Hepatocyte (in vitro differentiated cells): ENCODE results near the gene PRSS16.

Experiments
- EZH2 ChIP-seq: fragments of 200-600 bp; sonication (generic); IDR thresholded peaks from 2 replicates; pipeline ENCODE4 v1.6.1; 2016; ENCODE audit warnings: antibody characterized with exemption, mild to moderate bottlenecking, borderline replicate concordance
- TF ChIP-seq, protein P1 (sequence below): fragments of 200-600 bp; sonication (generic); IDR thresholded peaks from 2 replicates; pipeline ENCODE4 v1.5.1; 2016; ENCODE audit warnings: antibody characterized with exemption, mild to moderate bottlenecking; ENCODE audit not compliant: poor library complexity

DNA sequence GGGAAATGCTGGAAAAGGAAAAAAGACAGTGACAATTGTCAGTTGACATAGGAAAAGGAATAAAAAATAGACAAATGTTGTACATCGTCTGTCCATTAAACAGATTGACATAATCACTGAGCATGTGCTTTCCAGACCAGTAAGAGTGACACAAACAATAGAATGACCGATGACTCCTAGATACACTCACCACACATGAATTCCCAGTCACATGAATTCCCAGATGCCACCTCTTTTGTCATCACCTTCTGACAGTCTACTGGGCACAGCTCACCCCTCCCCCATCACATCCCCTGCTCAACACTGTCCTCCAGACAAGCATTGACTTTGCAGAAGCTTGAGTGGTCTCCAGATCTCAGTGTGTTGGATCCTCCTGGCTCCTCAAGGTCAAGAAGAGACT lies 38.6 kb downstream of the PRSS16 start:
- TF ChIP-seq, protein P1, sequence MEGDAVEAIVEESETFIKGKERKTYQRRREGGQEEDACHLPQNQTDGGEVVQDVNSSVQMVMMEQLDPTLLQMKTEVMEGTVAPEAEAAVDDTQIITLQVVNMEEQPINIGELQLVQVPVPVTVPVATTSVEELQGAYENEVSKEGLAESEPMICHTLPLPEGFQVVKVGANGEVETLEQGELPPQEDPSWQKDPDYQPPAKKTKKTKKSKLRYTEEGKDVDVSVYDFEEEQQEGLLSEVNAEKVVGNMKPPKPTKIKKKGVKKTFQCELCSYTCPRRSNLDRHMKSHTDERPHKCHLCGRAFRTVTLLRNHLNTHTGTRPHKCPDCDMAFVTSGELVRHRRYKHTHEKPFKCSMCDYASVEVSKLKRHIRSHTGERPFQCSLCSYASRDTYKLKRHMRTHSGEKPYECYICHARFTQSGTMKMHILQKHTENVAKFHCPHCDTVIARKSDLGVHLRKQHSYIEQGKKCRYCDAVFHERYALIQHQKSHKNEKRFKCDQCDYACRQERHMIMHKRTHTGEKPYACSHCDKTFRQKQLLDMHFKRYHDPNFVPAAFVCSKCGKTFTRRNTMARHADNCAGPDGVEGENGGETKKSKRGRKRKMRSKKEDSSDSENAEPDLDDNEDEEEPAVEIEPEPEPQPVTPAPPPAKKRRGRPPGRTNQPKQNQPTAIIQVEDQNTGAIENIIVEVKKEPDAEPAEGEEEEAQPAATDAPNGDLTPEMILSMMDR: no peak
- no peak for TF ChIP-seq EZH2
